GM21390 (cell line): ENCODE data around the gene OPN1LW.
A peak's percentile ranks its signal among the peaks of the same experiment; 100 is the strongest.
"Not testable (repeated sequence)": the region's sequence is repeated elsewhere in the genome, so short reads cannot be mapped to it uniquely, and the experiment has no call there.

Experiments used
- ATAC-seq: cut with Tn5 transposase; IDR thresholded peaks from one replicate; pipeline ENCODE4 v1.9.1; 2021; ENCODE audit not compliant: unreplicated experiment

OPN1LW gene

DNA sequence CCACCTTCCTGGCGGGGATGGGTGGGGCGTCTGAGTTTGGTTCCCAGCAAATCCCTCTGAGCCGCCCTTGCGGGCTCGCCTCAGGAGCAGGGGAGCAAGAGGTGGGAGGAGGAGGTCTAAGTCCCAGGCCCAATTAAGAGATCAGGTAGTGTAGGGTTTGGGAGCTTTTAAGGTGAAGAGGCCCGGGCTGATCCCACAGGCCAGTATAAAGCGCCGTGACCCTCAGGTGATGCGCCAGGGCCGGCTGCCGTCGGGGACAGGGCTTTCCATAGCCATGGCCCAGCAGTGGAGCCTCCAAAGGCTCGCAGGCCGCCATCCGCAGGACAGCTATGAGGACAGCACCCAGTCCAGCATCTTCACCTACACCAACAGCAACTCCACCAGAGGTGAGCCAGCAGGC lies at the start of gene OPN1LW:
Gene OPN1LW, plus strand, starts transcription at position 234 of the 400 bp plus-strand sequence. Its CDS starts 41 bp downstream, at position 275.
- ATAC-seq = not testable (repeated sequence)

- ATAC-seq = no peak
These were observed 49.2 kb upstream of the OPN1LW start for GRCh38 chrX:154094833-154095232.

DNA sequence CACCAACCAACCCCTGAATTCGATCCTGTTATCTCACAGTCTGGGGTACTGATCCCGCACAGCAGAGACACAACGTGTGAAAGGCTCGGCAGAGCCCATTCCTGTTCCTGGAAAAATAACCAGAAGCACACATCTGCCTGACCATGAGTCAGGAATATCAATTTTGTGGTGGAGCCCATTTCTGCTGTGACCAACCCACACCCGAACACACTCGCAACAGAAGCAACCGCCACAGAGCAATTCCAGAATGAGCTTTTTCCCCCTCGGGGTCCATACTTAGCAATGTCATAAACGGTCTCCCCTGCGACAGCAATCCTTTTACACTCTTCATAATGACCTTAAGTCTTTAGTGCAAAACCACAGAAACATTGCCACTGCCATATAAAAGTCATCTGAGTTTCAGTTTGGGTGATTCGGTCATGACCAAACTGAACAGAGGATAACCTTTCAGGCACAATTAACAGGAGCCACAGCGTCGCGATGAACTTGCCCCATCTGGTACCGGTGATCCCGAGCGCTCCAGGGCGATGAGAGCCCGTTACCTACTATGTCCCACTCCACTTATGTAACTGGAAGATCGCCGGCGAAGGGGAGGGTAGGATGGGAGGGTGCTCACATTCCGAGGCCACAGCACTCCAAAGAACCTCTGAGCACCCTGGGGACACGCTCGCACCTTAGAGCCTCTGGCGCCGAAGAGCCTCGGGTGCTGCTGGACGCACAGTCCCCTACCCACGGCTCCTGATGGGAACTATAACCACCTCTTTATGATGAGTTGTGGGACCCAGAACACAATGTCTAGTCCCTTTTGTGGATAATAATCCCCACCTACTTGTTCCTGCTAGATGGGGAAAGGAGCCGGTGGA lies 47.7 kb upstream of the OPN1LW start:
- ATAC-seq = no peak

DNA sequence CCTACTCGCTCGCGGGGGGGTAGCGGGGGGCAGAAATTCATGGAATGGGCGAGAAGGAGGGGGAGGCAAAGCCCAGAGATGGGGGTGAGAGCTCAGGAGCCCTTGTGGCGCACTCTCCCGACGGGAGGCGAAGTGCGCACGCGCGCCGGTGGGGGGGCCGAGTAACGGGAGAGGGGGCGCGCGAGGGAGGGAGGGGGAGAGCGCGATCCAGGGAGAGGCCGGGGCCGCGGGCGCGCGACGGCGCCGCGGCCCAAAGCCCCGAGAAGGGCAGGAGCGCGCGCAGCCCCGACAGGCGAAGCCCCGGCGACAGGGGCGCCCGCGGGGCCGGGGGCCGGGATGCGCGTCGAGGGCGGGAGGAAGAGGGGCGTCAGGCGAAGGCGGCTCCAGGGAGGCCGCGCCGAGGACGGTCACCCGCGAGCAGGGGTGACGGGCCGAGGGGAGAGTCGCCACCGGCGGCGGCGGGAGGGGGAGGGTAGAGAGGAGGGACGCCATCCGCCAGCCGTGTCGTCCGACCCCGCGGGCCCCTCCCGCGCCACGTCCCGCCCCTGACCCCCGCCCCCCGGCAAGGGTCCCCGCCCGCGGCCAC lies 46.9 kb upstream of the OPN1LW start:
- ATAC-seq = peak; percentile 34

DNA sequence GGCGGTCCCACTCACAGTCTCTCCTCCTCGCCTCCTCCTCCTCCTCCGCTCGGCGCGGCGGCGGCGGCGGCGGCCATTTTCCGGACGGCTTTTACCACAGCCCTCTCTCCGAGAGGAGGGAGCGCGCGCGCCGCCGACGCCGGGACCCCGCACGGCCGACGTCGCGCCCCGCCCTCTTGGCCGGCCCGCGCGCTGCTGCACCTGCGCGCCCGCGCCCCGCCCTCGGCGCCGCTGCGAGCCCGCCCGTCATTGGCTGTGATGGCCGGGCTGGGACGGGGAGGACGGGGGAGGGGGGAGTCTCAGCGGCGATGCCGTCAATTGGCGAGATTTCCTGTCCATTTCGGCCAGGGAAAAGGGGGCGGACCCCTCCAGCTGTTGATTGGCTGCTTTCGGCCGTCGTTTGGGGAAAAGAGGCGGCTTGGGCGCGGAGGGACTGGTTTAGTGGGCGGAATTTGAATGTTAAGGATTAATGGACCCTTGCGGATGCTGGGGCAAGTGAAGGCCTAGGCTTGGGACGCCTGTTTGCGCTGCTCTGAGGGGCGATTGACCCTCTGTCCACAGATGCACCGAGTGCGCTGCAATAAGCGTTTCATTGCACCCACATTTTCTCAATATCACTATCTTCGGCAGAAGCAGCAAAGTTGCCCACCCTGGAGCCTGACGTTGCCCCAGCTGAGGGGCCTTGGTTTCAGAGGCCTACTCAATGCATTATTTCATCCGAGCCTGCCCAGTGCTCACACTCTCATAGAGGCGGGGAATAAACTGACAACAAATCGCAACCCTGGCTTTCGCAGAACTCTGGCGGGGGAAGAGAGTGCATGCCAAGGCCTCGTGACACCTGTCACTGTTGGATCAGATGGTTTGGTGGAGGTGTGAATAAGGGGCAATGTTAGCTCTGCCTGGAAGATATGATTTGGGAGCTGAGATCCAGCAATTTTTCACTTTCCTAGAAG lies 46.2 kb upstream of the OPN1LW start, which contains the start of gene MECP2:
Gene MECP2, minus strand, starts transcription at position 129 of the 953 bp plus-strand sequence.
- peak; percentile 83 for ATAC-seq

DNA sequence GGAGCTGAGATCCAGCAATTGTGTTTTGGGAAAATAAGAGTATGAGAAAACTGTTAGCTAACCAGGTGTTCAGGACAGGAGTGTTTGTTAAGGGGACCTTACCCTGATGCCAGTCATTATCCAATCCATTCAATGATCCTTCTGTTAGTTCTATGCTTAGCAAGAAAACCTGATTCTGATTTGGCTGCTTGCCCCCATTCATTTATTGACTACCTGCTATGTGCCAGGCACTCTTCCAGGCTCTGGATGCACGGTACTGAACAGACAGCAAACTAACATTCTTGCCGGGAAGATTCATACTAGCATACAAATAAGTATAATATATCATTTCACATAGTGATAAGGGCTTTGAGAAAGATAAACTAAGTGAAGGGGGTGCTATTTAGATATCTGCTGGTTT lies 45.5 kb upstream of the OPN1LW start:
- ATAC-seq = no peak

- no peak for ATAC-seq
These were observed 30.3 kb upstream of the OPN1LW start for GRCh38 chrX:154113729-154114128.

DNA sequence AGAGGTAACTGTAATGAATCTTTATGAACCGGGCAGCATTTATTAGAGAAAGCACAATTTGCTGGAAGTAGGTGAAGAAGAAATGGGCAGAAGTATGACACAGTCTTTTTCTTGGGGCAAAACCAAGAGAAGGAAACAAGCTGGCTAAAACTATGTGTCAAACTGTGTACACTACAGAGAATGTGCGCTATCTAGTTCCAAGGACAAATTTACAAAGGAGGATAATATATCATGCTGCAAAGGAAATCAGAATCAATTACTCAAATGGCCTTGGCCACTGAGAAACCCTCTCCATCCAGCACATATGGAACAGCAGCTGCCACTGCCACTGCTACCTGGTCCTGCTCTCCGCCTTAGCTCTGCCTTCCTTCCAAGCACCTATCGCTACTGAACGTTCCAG lies 29.4 kb upstream of the OPN1LW start:
- ATAC-seq = no peak

DNA sequence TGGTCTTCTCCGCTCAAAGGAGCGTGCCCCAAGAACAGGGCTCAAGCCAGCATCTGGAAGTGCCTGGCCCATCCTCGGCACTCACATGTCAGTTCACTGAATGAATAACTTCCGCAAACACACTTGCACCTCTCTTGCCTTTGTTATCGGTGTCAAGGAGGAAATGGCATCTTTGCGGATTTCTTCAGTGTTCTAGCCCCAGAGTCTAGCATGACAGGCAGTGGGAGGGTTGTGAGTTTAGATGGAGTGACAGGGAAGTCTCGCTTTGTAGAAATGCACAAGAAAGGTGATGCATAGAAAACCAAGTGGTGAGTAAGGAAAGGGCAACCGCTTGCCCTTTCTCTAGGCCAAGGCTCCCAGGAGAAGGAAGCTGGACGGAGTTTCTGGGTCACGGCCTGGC lies 29.0 kb upstream of the OPN1LW start:
- ATAC-seq = no peak

GRCh38 chrX:154115750-154116149 lies 28.3 kb upstream of the OPN1LW start:
- no peak for ATAC-seq

DNA sequence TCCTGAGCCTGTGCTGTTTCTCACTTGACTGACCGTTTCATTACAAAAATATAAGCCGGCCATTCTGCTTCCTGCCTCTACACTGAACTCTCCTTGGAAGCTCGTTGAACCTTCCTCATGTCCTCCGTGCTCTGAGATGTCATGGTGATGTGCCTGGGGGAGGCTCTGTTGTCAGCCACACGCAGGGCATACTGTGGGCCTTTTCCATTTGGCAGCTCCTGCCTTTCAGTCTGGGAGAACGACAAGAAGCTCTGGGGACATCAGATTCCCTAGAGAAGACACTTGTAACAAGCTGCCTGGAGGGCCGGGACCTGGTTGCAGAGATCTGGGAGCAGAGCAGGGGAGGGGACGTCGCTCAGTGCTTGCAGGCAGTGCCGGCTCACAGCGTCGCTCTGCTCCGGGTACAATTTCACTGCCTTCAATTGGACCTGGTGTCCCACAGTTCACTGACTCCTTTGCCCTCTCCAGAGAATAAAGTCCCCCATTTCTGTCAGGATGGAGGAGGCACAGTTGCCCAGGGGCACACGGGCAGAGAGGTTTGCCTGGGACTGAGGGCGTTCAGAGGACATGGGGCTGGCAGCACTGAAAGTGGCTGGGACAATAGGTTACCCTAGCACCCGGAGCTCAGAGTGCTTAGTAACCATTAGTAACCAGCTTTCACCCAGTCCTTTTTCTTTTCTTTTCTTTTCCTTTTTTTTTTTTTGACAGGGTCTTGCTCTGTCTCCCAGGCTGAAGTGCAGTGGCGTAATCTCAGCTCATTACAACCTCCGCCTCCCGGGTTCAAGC lies 27.4 kb upstream of the OPN1LW start:
- no peak for ATAC-seq

GRCh38 chrX:154117566-154117965 lies 26.5 kb upstream of the OPN1LW start:
- ATAC-seq = no peak

GRCh38 chrX:154120567-154120966 lies 23.5 kb upstream of the OPN1LW start:
- ATAC-seq = no peak

GRCh38 chrX:154121207-154121606 lies 22.8 kb upstream of the OPN1LW start:
- ATAC-seq = no peak

DNA sequence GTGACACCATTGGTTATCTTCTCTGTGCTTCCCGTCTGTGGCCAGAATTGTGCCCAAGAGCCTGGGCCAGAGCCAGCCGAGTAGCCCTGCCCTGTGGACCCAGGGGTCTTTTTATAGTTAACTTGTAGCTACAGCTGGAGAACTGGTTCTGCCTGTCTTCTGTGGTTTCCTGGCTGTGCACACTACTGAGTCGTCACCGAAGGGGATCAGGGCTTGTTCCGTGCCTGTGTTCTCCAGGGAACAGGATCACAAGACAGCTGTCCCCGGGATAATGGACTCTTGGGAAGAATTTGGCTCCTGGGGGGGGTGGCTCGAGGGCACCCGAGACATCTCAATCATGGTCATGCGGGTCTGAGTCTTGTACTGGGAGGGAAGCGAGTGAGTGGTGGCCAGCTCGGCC lies 22.1 kb upstream of the OPN1LW start:
- ATAC-seq = no peak

DNA sequence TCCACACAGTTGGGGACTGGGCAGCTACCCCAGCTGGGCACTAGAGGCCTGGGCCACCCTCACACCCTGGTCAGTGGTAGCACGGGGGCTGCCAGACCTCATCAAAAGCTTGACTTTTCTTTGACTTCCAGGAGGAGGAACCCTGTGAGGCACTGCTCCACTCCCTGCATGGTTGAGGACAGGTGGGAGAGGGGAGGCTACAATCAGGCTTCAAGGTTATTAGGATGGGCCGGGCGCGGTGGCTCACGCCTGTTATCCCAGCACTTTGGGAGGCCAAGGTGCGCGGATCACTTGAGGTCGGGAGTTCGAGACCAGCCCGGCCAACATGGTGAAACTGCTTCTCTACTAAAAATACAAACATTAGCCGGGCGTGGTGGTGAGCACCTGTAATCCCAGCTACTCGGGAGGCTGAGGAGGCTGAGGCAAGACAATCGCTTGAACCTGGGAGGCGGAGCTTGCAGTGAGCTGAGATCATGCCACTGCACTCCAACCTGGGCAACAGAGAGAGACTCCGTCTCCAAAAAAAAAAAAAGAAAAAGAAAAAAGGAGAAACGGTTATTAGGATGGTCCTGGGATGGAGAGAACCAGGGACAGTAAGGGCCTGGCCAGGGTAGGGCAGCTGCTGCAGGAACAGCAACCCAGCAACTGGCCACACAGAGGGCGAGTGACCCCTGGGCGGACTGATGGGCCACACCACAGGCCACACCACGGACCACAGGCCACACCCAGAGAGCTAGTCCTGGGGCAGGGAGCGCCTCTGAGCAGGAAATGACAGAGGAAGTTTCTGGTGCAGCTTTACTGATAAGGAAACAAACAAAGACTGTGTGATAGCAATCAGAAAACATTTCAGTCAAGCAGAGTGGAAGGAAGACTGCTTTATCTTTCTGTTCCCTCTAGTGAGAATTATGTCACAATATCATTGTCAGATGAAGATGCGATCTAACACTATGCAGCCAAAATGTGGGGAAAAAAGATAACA lies 20.5 kb upstream of the OPN1LW start:
- ATAC-seq = no peak

- no peak for ATAC-seq
These were observed 18.5 kb upstream of the OPN1LW start for GRCh38 chrX:154125391-154126040.

- ATAC-seq = no peak
These were observed 17.9 kb upstream of the OPN1LW start for GRCh38 chrX:154126101-154126500.

GRCh38 chrX:154131955-154132354 lies 12.1 kb upstream of the OPN1LW start:
- ATAC-seq = no peak
